Measurements from ENCODE around the gene TMEM72.

- TF ChIP-seq CTCF (conservative IDR thresholded peaks at IDR 0.05; ENCODE audit: low read depth, low read length) (no peak), EZH2 (IDR thresholded peaks at IDR 0.05; ENCODE audit: low read length, unreplicated experiment) (no peak)
Observed at GRCh38 chr10:44911951-44912350, 814 bp downstream of the TMEM72 start.

All from PC-3 (cell line).